PC-3 (cell line): Measurements from ENCODE around the gene TNFRSF25. TPM values are rescaled to one million over a fixed set of nuclear protein-coding genes. Genes with fewer than 3 reads are reported as not detected.

Experiments used
- ATAC-seq: fragments of 200-7000 bp; cut with Tn5 transposase; 2 replicates; pipeline ENCODE4 v1.9.1; 2020; ENCODE audit warnings: mild to moderate bottlenecking, moderate library complexity
- BruUV-seq: library from RNA; stranded (reverse); fragments of 400-500 nt; replicated peaks from 2 replicates; lab custom pipeline; 2021; lab: Mats Ljungman, UMichigan
- CTCF ChIA-PET: fragments of 300-600 bp; sonication (Branson Sonifier 250); formaldehyde crosslinking; loops from one replicate; lab custom pipeline; 2022; ENCODE audit warnings: antibody characterized with exemption; lab: Charles Lee
- POLR2A ChIA-PET: fragments of 300-600 bp; sonication (Branson Sonifier 250); formaldehyde crosslinking; loops from one replicate; lab custom pipeline; 2022; ENCODE audit warnings: antibody characterized with exemption; ENCODE audit not compliant: unreplicated experiment; lab: Charles Lee
- DNase-seq: peaks from one replicate; pipeline ENCODE4 v3.0.0-alpha.2; 2015
- H2AFZ ChIP-seq: fragments of 300-600 bp; sonication (generic); 2 replicates; pipeline ENCODE4 v1.6.0; 2016; ENCODE audit warnings: antibody characterized with exemption, low read length
- H3F3A ChIP-seq: fragments of 300-600 bp; sonication (generic); one replicate; pipeline ENCODE4 v1.6.0; 2017; ENCODE audit warnings: antibody characterized with exemption, low read length, control low read depth, mild to moderate bottlenecking; ENCODE audit not compliant: unreplicated experiment
- H3K27ac ChIP-seq: fragments of 300-600 bp; sonication (generic); 2 replicates; pipeline ENCODE4 v1.5.1; 2016; ENCODE audit warnings: mild to moderate bottlenecking, low read length
- H3K27me3 ChIP-seq: fragments of 300-600 bp; sonication (generic); 2 replicates; pipeline ENCODE4 v1.6.1; 2016; ENCODE audit warnings: low read length, mixed read lengths
- H3K36me3 ChIP-seq: fragments of 300-600 bp; sonication (generic); 2 replicates; pipeline ENCODE4 v1.6.1; 2016; ENCODE audit warnings: low read depth, mixed run types, low read length, mixed read lengths
- H3K4me1 ChIP-seq: fragments of 300-600 bp; sonication (generic); 2 replicates; pipeline ENCODE4 v1.5.1; 2016; ENCODE audit warnings: low read length; ENCODE audit not compliant: insufficient read depth
- H3K4me2 ChIP-seq: fragments of 300-600 bp; sonication (generic); 2 replicates; pipeline ENCODE4 v1.6.0; 2016; ENCODE audit warnings: low read length
- H3K4me3 ChIP-seq: fragments of 300-600 bp; sonication (generic); 2 replicates; pipeline ENCODE4 v1.5.1; 2016; ENCODE audit warnings: mild to moderate bottlenecking, low read length, mixed read lengths
- H3K79me2 ChIP-seq: fragments of 300-600 bp; sonication (generic); 2 replicates; pipeline ENCODE4 v1.6.1; 2017; ENCODE audit warnings: low read length, mixed read lengths
- H3K9ac ChIP-seq: fragments of 300-600 bp; sonication (generic); 2 replicates; pipeline ENCODE4 v1.6.0; 2016; ENCODE audit warnings: mild to moderate bottlenecking, low read length
- H3K9me2 ChIP-seq: fragments of 300-600 bp; sonication (generic); replicated peaks from 2 replicates; pipeline ENCODE4 v1.6.1; 2016; ENCODE audit warnings: mixed run types, low read length, mixed read lengths
- H3K9me3 ChIP-seq: fragments of 300-600 bp; sonication (generic); 2 replicates; pipeline ENCODE4 v1.6.1; 2016; ENCODE audit warnings: low read length, mixed read lengths
- H4K20me1 ChIP-seq: fragments of 300-600 bp; sonication (generic); 2 replicates; pipeline ENCODE4 v1.6.1; 2016; ENCODE audit warnings: low read length, mixed read lengths
- EZH2 ChIP-seq: fragments of 300-600 bp; sonication (generic); IDR thresholded peaks from one replicate; pipeline ENCODE4 v1.6.1; 2017; ENCODE audit warnings: antibody characterized with exemption, mild to moderate bottlenecking, low read length; ENCODE audit not compliant: unreplicated experiment
- EZH2phosphoT487 ChIP-seq: fragments of 300-600 bp; sonication (generic); IDR thresholded peaks from 2 replicates; pipeline ENCODE4 v1.6.1; 2018; ENCODE audit warnings: mild to moderate bottlenecking, antibody characterized with exemption, low read length, borderline replicate concordance
- intact Hi-C: fragments of 100-400 bp; cut with micrococcal nuclease; formaldehyde crosslinking; loops from 2 replicates; pipeline ENCODE4 v1.9.0; 2023
- total RNA-seq: library from RNA; depleted of rRNA; stranded (reverse); fragments of >200 nt; gene quantifications from 2 replicates; pipeline ENCODE4 v1.2.3, GENCODE V29; 2014
- TF ChIP-seq, protein P1 (sequence below): fragments of 300-600 bp; sonication (generic); conservative IDR thresholded peaks from 2 replicates; pipeline ENCODE4 v1.5.1; 2017; ENCODE audit warnings: antibody characterized with exemption, low read depth, mild to moderate bottlenecking, low read length

TNFRSF25 gene
- total RNA-seq, 1 experiment from 2014 or later, result 42.5 TPM

DNA sequence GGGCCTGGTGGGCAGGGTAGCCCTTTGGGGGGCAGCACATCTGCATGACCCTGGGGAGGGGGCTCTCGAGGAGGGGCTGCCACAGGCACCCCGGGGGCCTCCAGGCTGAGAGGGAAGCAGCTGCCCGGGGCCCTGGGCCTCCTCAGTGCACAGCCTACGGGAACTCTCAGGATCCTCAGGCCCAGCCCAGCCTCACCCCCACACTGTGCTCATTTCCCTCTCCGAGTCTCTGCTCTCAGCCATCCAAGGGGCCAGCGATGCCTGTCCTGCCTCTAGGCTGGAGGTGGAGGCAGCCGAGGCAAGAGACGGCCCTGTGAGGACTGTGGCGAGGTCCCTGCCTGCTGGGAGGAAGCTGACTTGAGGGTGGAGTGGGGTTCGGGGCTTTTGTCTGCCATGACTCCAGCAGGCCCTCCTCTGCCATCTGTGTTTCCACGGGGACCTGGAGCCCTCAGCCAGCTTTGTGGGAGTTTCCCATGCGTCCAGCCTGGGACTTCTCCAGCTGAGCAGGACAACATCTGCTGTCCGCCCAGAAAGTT is 32.7 kb upstream of the TNFRSF25 start:
- Histone ChIP-seq H3F3A (no peaks in the 10 kb centered on the region), H3K9me3 (no peaks in the 10 kb centered on the region), H3K27ac (no peak overlapping the region), H3K79me2 (peaks cover 3% of the 10 kb centered on the region; the same call in 1 of the 2 replicates), H3K36me3 (no peaks in the 10 kb centered on the region), H3K4me1 (peaks cover 15% of the 10 kb centered on the region), H3K9me2 (no peaks in the 10 kb centered on the region), H2AFZ (no peak overlapping the region), H3K4me3 (peak overlapping the region; percentile 87; the same call in 1 of the 2 replicates), H3K4me2 (peak overlapping the region; percentile 98), H4K20me1 (no peaks in the 10 kb centered on the region), H3K27me3 (no peaks in the 10 kb centered on the region), H3K9ac (no peak overlapping the region)
- DNase-seq (no peak), ATAC-seq (no peak)
- intact Hi-C loops, result no loop called here
- no TSS peak for BruUV-seq
- ChIA-PET CTCF (interaction anchor here (0.5 kb wide), 1 partner anchor 24 kb away, joined by 5 read pairs; no protein-coding TSS in a partner anchor), POLR2A (no interaction called here)
- TF ChIP-seq EZH2 (no peak), EZH2phosphoT487 (no peak)
- TF ChIP-seq, protein P1, sequence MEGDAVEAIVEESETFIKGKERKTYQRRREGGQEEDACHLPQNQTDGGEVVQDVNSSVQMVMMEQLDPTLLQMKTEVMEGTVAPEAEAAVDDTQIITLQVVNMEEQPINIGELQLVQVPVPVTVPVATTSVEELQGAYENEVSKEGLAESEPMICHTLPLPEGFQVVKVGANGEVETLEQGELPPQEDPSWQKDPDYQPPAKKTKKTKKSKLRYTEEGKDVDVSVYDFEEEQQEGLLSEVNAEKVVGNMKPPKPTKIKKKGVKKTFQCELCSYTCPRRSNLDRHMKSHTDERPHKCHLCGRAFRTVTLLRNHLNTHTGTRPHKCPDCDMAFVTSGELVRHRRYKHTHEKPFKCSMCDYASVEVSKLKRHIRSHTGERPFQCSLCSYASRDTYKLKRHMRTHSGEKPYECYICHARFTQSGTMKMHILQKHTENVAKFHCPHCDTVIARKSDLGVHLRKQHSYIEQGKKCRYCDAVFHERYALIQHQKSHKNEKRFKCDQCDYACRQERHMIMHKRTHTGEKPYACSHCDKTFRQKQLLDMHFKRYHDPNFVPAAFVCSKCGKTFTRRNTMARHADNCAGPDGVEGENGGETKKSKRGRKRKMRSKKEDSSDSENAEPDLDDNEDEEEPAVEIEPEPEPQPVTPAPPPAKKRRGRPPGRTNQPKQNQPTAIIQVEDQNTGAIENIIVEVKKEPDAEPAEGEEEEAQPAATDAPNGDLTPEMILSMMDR, result no peak

DNA sequence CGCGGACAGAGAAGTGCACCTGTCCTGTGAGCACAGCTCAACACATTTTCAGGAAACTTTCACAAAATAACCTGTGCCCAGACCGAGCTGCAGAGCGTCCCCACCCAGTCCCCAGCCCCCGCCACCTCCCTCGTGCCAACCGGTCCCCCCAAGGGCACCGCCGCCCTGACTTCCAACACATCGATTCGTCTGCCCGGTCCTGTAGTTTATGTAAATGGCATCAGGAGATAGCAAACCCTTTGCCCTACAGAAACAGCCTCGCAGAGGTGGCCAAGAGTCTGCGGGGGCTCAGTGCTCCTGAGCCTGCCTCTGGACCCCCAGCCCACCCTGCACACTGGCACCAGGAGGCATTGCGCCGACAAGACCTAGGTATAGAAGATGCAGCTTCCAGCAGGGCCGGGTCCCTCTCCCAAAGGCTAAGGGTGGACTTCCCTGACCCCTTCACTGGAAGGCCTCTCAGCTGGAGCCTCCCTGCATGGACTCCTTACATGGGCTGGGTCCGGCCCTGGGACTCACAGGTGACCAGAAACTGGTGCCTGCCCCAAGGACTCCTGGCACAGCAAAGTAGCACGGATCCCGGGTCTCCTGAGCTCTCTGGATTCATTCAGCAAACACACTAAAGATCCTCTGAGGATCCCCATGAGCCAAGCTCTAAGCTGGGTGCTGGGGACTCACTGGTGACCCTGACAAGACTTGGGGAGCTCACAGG is 32.0 kb upstream of the TNFRSF25 start:
- ChIA-PET POLR2A (interaction anchor here (0.7 kb wide), 1 partner anchor 23 kb away, joined by 3 read pairs; no protein-coding TSS in a partner anchor), CTCF (interaction anchor here (0.5 kb wide), 1 partner anchor 24 kb away, joined by 5 read pairs; no protein-coding TSS in a partner anchor)
- Histone ChIP-seq H3K9ac (peak overlapping the region; percentile 66), H3K9me3 (no peaks in the 10 kb centered on the region), H3K4me3 (peak overlapping the region; percentile 87), H3K79me2 (peaks cover 3% of the 10 kb centered on the region; the same call in 1 of the 2 replicates), H3K4me1 (peaks cover 20% of the 10 kb centered on the region), H3K9me2 (no peaks in the 10 kb centered on the region), H3K4me2 (peak overlapping the region; percentile 98), H2AFZ (peak overlapping the region; percentile 96), H3K27ac (no peak overlapping the region), H4K20me1 (no peaks in the 10 kb centered on the region), H3F3A (no peaks in the 10 kb centered on the region), H3K36me3 (no peaks in the 10 kb centered on the region), H3K27me3 (no peaks in the 10 kb centered on the region)
- intact Hi-C loops, result no loop called here
- BruUV-seq, result no TSS peak
- DNase-seq, result no peak
- ATAC-seq, result peak; percentile 1; the same call in 1 of the 2 replicates
- TF ChIP-seq EZH2, result no peak
- no peak for TF ChIP-seq EZH2phosphoT487
- TF ChIP-seq, protein P1, result no peak
